Activated T-helper 17 cell treated with anti-CD3 and anti-CD28 coated beads, Interleukin-2, amount 50 U/mL, for 72 hours (primary cell): ENCODE measurements around the gene ZNF546. TPM values are rescaled to one million over a fixed set of nuclear protein-coding genes. Genes with fewer than 3 reads are reported as not detected.

Source experiments
- ATAC-seq: fragments of 150-1000 bp; cut with Tn5 transposase; replicated peaks from 2 replicates; pipeline ENCODE4 v1.10.0; 2021; ENCODE audit warnings: mild to moderate bottlenecking, moderate library complexity
- H3K27ac Mint-ChIP-seq: one replicate; pipeline ENCODE4 v1.8.0; 2022; ENCODE audit warnings: mixed read lengths
- H3K27me3 Mint-ChIP-seq: one replicate; pipeline ENCODE4 v1.8.0; 2022; ENCODE audit warnings: mixed read lengths
- H3K36me3 Mint-ChIP-seq: one replicate; pipeline ENCODE4 v1.8.0; 2022; ENCODE audit warnings: low read depth, mild to moderate bottlenecking, mixed read lengths
- H3K4me1 Mint-ChIP-seq: one replicate; pipeline ENCODE4 v1.8.0; 2022; ENCODE audit warnings: mixed read lengths
- H3K4me3 Mint-ChIP-seq: one replicate; pipeline ENCODE4 v1.8.0; 2022; ENCODE audit warnings: mild to moderate bottlenecking, mixed read lengths
- H3K9me3 Mint-ChIP-seq: one replicate; pipeline ENCODE4 v1.8.0; 2022; ENCODE audit warnings: mixed read lengths
- total RNA-seq, 2 donors: library from RNA; stranded (reverse); gene quantifications; one replicate each; pipeline ENCODE4 v1.2.3, GENCODE V29; 2022

Gene ZNF546
- total RNA-seq, 2 donors from 2014 or later = 5.8 to 10.2 TPM

DNA sequence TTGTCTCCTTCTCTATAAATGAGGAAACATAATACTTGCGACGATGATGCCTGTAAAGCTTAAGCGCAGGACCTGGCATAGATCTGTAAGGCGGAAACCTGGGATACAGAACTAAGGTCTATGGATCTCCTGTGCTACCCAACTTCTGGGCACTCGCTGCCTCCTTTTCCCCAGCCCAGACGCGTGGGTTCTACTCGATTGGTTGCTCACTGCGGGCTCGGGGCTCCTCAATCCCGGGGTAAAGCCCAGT is 26.5 kb upstream of the ZNF546 start:
- peaks cover 27% of the 10 kb centered on the region for H3K4me1 Mint-ChIP-seq
- peak overlapping the region; percentile 97 for H3K4me3 Mint-ChIP-seq
- no peaks in the 10 kb centered on the region for H3K9me3 Mint-ChIP-seq
- H3K36me3 Mint-ChIP-seq = peaks cover 65% of the 10 kb centered on the region
- H3K27me3 Mint-ChIP-seq = no peaks in the 10 kb centered on the region
- peak overlapping the region; percentile 99 for H3K27ac Mint-ChIP-seq
- ATAC-seq = peak; percentile 38

- peak within 1 kb of the TSS; percentile 99 for H3K27ac Mint-ChIP-seq
- peak within 1 kb of the TSS; percentile 97 for H3K4me3 Mint-ChIP-seq
- H3K9me3 Mint-ChIP-seq = no peaks in the 10 kb centered on the region
- peaks cover 27% of the 10 kb centered on the region for H3K4me1 Mint-ChIP-seq
- H3K36me3 Mint-ChIP-seq = peaks cover 70% of the 10 kb centered on the region
- H3K27me3 Mint-ChIP-seq = no peaks in the 10 kb centered on the region
- peak; percentile 97 for ATAC-seq
Measured at GRCh38 chr19:39970675-39971379, 26.0 kb upstream of the ZNF546 start, which contains the start of gene PSMC4. PSMC4 (plus strand) TSS chr19:39971165; CDS start chr19:39971203, 38 bp downstream.

- Mint-ChIP-seq H3K4me1 (peaks cover 27% of the 10 kb centered on the region), H3K4me3 (peak overlapping the region; percentile 97), H3K9me3 (no peaks in the 10 kb centered on the region), H3K27me3 (no peaks in the 10 kb centered on the region), H3K36me3 (peaks cover 75% of the 10 kb centered on the region), H3K27ac (peak overlapping the region; percentile 99)
- ATAC-seq = no peak
Measured at GRCh38 chr19:39971380-39972035, 25.4 kb upstream of the ZNF546 start.

DNA sequence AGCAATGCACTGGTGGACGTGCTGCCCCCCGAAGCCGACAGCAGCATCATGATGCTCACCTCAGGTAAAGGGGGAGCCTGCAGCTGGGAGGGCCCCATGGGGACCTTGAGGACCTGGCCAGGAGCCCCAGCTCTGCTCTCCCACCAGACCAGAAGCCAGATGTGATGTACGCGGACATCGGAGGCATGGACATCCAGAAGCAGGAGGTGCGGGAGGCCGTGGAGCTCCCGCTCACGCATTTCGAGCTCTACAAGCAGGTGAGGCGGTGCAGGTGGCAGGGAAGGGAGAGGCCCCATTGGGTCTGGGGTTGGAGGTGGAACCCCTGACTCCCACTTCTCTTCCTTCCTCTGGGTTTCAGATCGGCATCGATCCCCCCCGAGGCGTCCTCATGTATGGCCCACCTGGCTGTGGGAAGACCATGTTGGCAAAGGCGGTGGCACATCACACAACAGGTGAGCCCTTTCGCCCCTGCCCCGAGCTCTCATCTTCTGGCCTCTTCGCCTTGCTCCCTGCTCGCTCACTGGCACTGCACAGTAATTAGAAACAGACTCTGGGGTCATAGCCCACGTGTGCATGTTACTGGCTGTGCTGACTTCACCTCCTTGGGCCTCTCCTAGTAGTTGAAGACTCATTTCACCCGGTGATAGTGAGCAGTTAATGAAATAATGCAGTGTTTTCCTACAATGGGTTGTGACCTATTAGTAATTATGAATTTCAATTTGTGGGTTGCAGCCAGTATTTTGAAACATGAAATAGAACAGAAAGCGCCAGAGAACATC is 22.3 kb upstream of the ZNF546 start:
- Mint-ChIP-seq H3K9me3 (no peaks in the 10 kb centered on the region), H3K36me3 (peaks cover 98% of the 10 kb centered on the region), H3K27me3 (no peaks in the 10 kb centered on the region), H3K27ac (no peak overlapping the region), H3K4me1 (peaks cover 14% of the 10 kb centered on the region), H3K4me3 (no peak overlapping the region)
- no peak for ATAC-seq

DNA sequence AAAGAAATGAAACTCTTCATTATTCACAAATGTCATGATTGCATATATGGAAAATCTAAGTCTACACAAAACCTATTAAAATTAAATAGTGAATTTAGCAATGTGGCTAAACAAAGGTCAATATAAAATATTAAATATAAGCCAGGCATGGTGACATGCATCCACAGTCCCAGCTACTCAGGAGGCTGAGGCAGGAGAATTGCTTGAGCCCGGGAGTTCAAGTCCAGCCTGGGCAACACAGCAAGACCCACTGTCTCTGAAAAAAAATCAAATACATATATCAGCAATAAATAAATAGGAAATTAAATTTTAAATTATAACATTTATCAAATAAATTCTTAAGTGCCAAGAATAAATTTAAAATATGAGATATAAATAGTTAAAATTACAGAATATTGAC is 14.0 kb upstream of the ZNF546 start:
- no peak overlapping the region for H3K4me3 Mint-ChIP-seq
- H3K4me1 Mint-ChIP-seq = no peaks in the 10 kb centered on the region
- no peaks in the 10 kb centered on the region for H3K9me3 Mint-ChIP-seq
- no peak for ATAC-seq
- no peak overlapping the region for H3K27ac Mint-ChIP-seq
- no peaks in the 10 kb centered on the region for H3K27me3 Mint-ChIP-seq
- H3K36me3 Mint-ChIP-seq = peaks cover 73% of the 10 kb centered on the region

DNA sequence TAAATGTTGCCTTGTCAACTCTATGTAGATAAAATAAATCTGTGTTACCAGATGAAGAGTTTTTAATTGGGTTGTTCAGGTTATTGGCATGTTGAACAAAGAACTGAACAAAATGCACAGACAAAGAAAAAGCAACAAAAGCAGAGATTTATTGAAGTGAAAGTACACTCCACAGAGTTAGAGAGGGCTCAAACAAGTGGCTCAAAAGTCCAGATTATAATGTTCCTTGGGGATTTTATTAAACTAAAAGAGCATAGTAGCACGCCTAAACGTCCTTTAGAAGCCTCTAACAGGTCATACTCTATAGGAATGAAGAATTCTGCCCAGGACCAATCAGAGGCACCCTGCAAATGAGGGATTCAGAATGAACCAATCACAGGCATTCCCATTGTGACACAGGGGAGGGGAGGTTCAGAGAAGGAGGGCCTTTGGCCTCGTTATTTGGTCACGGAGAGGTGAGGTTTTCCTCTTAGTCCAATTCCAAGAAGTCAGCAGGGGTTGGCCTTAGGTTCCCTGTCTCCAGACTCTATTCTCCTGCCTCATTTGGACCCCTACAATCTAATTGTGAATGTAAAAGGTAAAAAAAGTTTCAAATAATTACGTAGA is 13.1 kb upstream of the ZNF546 start:
- Mint-ChIP-seq H3K4me3 (no peak overlapping the region), H3K36me3 (peaks cover 64% of the 10 kb centered on the region), H3K27ac (no peak overlapping the region), H3K27me3 (no peaks in the 10 kb centered on the region), H3K4me1 (no peaks in the 10 kb centered on the region), H3K9me3 (no peaks in the 10 kb centered on the region)
- ATAC-seq = no peak

DNA sequence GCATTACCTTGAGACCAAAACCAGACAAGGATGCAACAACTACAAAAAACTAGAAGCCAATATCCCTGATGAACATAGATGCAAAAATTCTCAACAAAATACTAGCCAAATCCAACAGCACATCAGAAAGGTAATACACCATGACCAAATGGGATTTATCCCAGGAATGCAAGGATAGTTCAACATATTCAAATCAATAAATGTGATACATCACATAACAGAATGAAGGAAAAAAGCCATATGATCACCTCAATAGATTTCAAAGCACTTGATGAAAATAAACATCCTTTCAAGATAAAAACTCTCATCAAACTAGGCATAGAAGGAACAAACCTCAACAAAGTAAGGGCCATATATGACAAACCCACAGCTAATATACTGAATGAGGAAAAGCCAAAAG is 10.2 kb upstream of the ZNF546 start:
- Mint-ChIP-seq H3K36me3 (peaks cover 41% of the 10 kb centered on the region), H3K4me1 (peaks cover 4% of the 10 kb centered on the region)

DNA sequence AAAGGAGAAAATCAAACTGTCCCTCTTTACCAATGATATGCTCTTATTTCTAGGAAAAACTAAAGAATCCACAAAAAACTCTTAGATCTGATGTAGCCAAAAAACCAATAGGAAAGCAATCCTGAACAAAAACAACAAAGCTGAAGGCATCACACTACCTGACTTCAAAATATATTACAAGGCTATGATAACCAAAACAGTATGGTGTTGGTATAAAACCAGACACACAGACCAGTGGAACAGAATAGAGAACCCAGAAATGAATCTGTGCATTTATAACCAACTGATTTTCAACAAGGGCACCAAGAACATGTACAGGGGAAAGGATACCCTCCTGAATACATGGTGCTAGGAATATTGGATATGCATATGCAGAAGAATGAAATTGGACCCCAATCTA is 9.7 kb upstream of the ZNF546 start:
- no peak for ATAC-seq
- Mint-ChIP-seq H3K27me3 (no peaks in the 10 kb centered on the region), H3K4me1 (peaks cover 5% of the 10 kb centered on the region), H3K27ac (no peak overlapping the region), H3K9me3 (no peaks in the 10 kb centered on the region), H3K36me3 (peaks cover 36% of the 10 kb centered on the region), H3K4me3 (no peak overlapping the region)

More for the DNA sequence above, 10.2 kb upstream of the ZNF546 start:
- H3K27ac Mint-ChIP-seq = no peak overlapping the region
- H3K4me3 Mint-ChIP-seq = no peak overlapping the region
- no peaks in the 10 kb centered on the region for H3K9me3 Mint-ChIP-seq
- H3K27me3 Mint-ChIP-seq = no peaks in the 10 kb centered on the region
- ATAC-seq = no peak

- no peak for ATAC-seq
- Mint-ChIP-seq H3K27me3 (no peaks in the 10 kb centered on the region), H3K4me1 (peaks cover 9% of the 10 kb centered on the region), H3K4me3 (no peak overlapping the region), H3K9me3 (no peaks in the 10 kb centered on the region), H3K36me3 (peaks cover 32% of the 10 kb centered on the region), H3K27ac (no peak overlapping the region)
Measured at GRCh38 chr19:39987596-39987995, 9.3 kb upstream of the ZNF546 start.

- peaks cover 26% of the 10 kb centered on the region for H3K4me1 Mint-ChIP-seq
- H3K36me3 Mint-ChIP-seq = peaks cover 16% of the 10 kb centered on the region
- peaks cover 4% of the 10 kb centered on the region for H3K9me3 Mint-ChIP-seq
- no peak overlapping the region for H3K4me3 Mint-ChIP-seq
- H3K27me3 Mint-ChIP-seq = no peaks in the 10 kb centered on the region
- ATAC-seq = no peak
- no peak overlapping the region for H3K27ac Mint-ChIP-seq
Measured at GRCh38 chr19:39993605-39994004, 3.3 kb upstream of the ZNF546 start.

GRCh38 chr19:39994361-39994760 is 2.5 kb upstream of the ZNF546 start:
- H3K27ac Mint-ChIP-seq = no peak overlapping the region
- H3K4me1 Mint-ChIP-seq = peaks cover 26% of the 10 kb centered on the region

GRCh38 chr19:39995794-39996193 is 1.1 kb upstream of the ZNF546 start:
- Mint-ChIP-seq H3K9me3 (peaks cover 4% of the 10 kb centered on the region), H3K36me3 (peaks cover 11% of the 10 kb centered on the region), H3K4me1 (peaks cover 21% of the 10 kb centered on the region), H3K27ac (peak overlapping the region; percentile 93), H3K4me3 (peak overlapping the region; percentile 92), H3K27me3 (no peaks in the 10 kb centered on the region)
- ATAC-seq = no peak

More at GRCh38 chr19:39994361-39994760, 2.5 kb upstream of the ZNF546 start:
- Mint-ChIP-seq H3K4me3 (peak overlapping the region; percentile 92), H3K36me3 (peaks cover 16% of the 10 kb centered on the region), H3K9me3 (peaks cover 4% of the 10 kb centered on the region), H3K27me3 (no peaks in the 10 kb centered on the region)
- ATAC-seq = no peak

DNA sequence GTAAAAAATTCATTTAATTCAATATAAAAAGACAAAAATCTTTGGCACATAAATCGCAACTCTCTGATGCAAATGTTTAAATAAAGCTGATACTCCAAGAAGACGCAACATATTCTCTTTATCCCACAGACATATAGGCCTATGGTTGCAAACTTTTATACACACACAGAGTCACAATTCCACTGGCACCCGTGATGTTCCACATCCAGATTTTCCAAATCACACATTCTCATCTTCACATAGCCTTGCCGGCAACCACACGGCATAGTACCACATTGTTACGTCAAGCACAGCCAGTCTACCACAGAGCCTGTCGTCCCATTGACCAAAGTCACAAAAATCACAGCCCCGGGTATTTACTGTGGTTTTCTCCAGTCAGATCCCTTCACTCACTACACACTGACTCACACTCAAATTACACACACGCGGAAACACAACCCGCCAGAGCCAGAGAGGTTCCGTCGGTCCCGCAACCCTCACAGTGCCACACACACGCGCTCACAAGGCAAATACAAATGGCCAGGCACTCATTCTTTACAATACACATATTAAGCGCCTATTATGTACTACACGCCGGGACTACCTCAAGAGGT is 546 bp upstream of the ZNF546 start:
- Mint-ChIP-seq H3K9me3 (peaks cover 4% of the 10 kb centered on the region), H3K36me3 (peaks cover 11% of the 10 kb centered on the region), H3K27me3 (no peaks in the 10 kb centered on the region), H3K27ac (peak overlapping the region; percentile 93), H3K4me3 (peak overlapping the region; percentile 92), H3K4me1 (peaks cover 21% of the 10 kb centered on the region)
- peak; percentile 71 for ATAC-seq

DNA sequence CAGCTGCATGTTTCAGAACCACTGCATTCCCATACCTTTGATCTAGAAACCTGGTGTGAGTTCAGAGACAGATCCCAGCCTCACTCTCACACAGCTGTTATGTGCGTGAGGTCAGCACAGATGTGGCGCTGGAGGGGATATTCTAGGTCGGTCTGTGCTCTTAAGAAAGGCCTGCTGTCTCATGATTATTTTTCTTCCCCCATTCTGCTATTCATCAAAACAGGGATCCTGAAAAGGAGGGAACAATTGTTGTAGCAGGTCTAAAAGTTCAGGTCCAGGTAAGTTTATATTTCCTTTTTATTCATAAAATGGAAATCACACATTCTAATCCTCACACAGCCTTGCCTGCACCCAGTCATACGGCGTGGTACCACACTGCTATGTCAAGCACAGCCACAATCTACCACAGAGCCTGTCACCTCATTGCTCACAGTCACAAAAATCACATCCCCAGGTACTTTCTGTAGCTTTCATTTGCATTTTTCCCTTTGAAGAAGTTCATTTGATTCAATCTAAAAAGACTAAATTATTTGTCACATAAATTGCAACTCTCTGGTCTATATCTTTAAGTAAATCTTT is 867 bp downstream of the ZNF546 start:
- Mint-ChIP-seq H3K27me3 (no peaks in the 10 kb centered on the region), H3K4me3 (peak overlapping the region; percentile 92), H3K4me1 (peaks cover 15% of the 10 kb centered on the region), H3K36me3 (peaks cover 11% of the 10 kb centered on the region), H3K27ac (peak overlapping the region; percentile 93), H3K9me3 (peaks cover 4% of the 10 kb centered on the region)
- peak; percentile 39 for ATAC-seq
